SK-N-MC (cell line): ENCODE results near the gene KCNQ1.

Experiments used
- EZH2 ChIP-seq: fragments of 200-600 bp; sonication (generic); IDR thresholded peaks from one replicate; pipeline ENCODE4 v1.6.1; 2017; ENCODE audit warnings: antibody characterized with exemption
- FOXP2 ChIP-seq: optimal IDR thresholded peaks from 2 replicates; pipeline ENCODE3; 2011; ENCODE audit warnings: mild to moderate bottlenecking, moderate library complexity; ENCODE audit not compliant: insufficient read depth; ENCODE audit errors: extremely low read length, control extremely low read depth
- POLR2AphosphoS5 ChIP-seq: IDR thresholded peaks from 2 replicates; pipeline ENCODE4 v1.6.1; 2012; ENCODE audit warnings: mild to moderate bottlenecking, low read depth, low read length, borderline replicate concordance

DNA sequence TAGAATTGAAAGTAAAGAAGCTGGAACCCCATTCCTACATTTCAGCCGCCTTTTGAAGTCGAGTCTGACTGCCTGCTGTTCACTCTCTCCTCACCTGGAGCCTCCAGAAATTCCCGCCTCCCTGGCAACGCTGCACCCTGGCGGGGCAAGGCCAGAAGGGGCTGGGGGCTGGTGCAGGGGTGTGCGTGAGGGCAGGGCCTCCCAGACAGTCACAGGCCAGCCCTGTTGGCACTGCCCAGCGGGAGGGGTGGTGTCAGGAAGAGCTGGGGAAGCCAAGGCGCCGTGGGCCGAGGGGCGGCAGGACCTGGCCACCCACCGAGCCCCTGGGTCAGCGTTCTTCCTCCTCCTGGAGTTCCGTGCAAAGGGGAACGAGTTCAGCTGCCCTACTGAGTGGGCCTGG, 131.7 kb downstream of the KCNQ1 start:
- TF ChIP-seq EZH2 (no peak), POLR2AphosphoS5 (no peak), FOXP2 (no peak)
